Measurements from ENCODE around the gene FBXL7. TPM values are rescaled to one million over a fixed set of nuclear protein-coding genes. Genes with fewer than 3 reads are reported as not detected.

FBXL7 gene
- total RNA-seq, 1 donor from 2014 or later: not detected

- intact Hi-C loops (cut with micrococcal nuclease): no loop called here
- Mint-ChIP-seq H3K9me3 (peaks cover 4% of the 10 kb centered on the region), H3K4me3 (ENCODE audit: low read depth) (no peak overlapping the region), H3K27ac (no peak overlapping the region), H3K4me1 (ENCODE audit: low read depth) (no peaks in the 10 kb centered on the region), H3K27me3 (ENCODE audit: low read depth) (no peaks in the 10 kb centered on the region), H3K36me3 (ENCODE audit: low read depth) (no peaks in the 10 kb centered on the region)
- DNase-seq (ENCODE audit: low spot score): no peak
Measured at GRCh38 chr5:15483351-15484097, 16.5 kb upstream of the FBXL7 start.

- no peak overlapping the region for H3K4me3 Mint-ChIP-seq (ENCODE audit: low read depth)
- no peak for DNase-seq (ENCODE audit: low spot score)
- H3K36me3 Mint-ChIP-seq (ENCODE audit: low read depth): no peaks in the 10 kb centered on the region
- H3K27ac Mint-ChIP-seq: no peak overlapping the region
- no peaks in the 10 kb centered on the region for H3K27me3 Mint-ChIP-seq (ENCODE audit: low read depth)
- peaks cover 10% of the 10 kb centered on the region for H3K9me3 Mint-ChIP-seq
- intact Hi-C loops (cut with micrococcal nuclease): no loop called here
- no peaks in the 10 kb centered on the region for H3K4me1 Mint-ChIP-seq (ENCODE audit: low read depth)
Measured at GRCh38 chr5:15487228-15487627, 12.8 kb upstream of the FBXL7 start.

GRCh38 chr5:15489571-15490235 is 10.3 kb upstream of the FBXL7 start:
- Mint-ChIP-seq H3K9me3 (peaks cover 13% of the 10 kb centered on the region), H3K27ac (no peak overlapping the region)
- no peak for DNase-seq (ENCODE audit: low spot score)

GRCh38 chr5:15492545-15492944 is 7.4 kb upstream of the FBXL7 start:
- intact Hi-C loops (cut with micrococcal nuclease): no loop called here
- no peak for DNase-seq (ENCODE audit: low spot score)
- Mint-ChIP-seq H3K9me3 (peaks cover 13% of the 10 kb centered on the region), H3K4me1 (ENCODE audit: low read depth) (no peaks in the 10 kb centered on the region), H3K27me3 (ENCODE audit: low read depth) (no peaks in the 10 kb centered on the region), H3K27ac (no peak overlapping the region), H3K36me3 (ENCODE audit: low read depth) (no peaks in the 10 kb centered on the region), H3K4me3 (ENCODE audit: low read depth) (no peak overlapping the region)

More at GRCh38 chr5:15489571-15490235, 10.3 kb upstream of the FBXL7 start:
- Mint-ChIP-seq H3K27me3 (ENCODE audit: low read depth) (no peaks in the 10 kb centered on the region), H3K4me3 (ENCODE audit: low read depth) (no peak overlapping the region), H3K4me1 (ENCODE audit: low read depth) (no peaks in the 10 kb centered on the region), H3K36me3 (ENCODE audit: low read depth) (no peaks in the 10 kb centered on the region)
- intact Hi-C loops (cut with micrococcal nuclease): no loop called here

- no peak overlapping the region for H3K27ac Mint-ChIP-seq
- no peaks in the 10 kb centered on the region for H3K36me3 Mint-ChIP-seq (ENCODE audit: low read depth)
- intact Hi-C loops (cut with micrococcal nuclease): no loop called here
- peaks cover 13% of the 10 kb centered on the region for H3K9me3 Mint-ChIP-seq
- H3K4me1 Mint-ChIP-seq (ENCODE audit: low read depth): no peaks in the 10 kb centered on the region
- H3K4me3 Mint-ChIP-seq (ENCODE audit: low read depth): no peak overlapping the region
- H3K27me3 Mint-ChIP-seq (ENCODE audit: low read depth): peaks cover 7% of the 10 kb centered on the region
- DNase-seq (ENCODE audit: low spot score): no peak
Measured at GRCh38 chr5:15493501-15493900, 6.5 kb upstream of the FBXL7 start.

- no peak overlapping the region for H3K27ac Mint-ChIP-seq
- no peaks in the 10 kb centered on the region for H3K4me1 Mint-ChIP-seq (ENCODE audit: low read depth)
- DNase-seq (ENCODE audit: low spot score): no peak
- H3K9me3 Mint-ChIP-seq: peaks cover 13% of the 10 kb centered on the region
- no peaks in the 10 kb centered on the region for H3K36me3 Mint-ChIP-seq (ENCODE audit: low read depth)
- H3K27me3 Mint-ChIP-seq (ENCODE audit: low read depth): peaks cover 16% of the 10 kb centered on the region
- intact Hi-C loops (cut with micrococcal nuclease): no loop called here
- H3K4me3 Mint-ChIP-seq (ENCODE audit: low read depth): no peak overlapping the region
Measured at GRCh38 chr5:15495026-15495425, 5.0 kb upstream of the FBXL7 start.

GRCh38 chr5:15496886-15497285 is 3.1 kb upstream of the FBXL7 start:
- no peaks in the 10 kb centered on the region for H3K36me3 Mint-ChIP-seq (ENCODE audit: low read depth)
- peaks cover 27% of the 10 kb centered on the region for H3K27me3 Mint-ChIP-seq (ENCODE audit: low read depth)
- no peak for DNase-seq (ENCODE audit: low spot score)
- peaks cover 5% of the 10 kb centered on the region for H3K9me3 Mint-ChIP-seq
- H3K4me3 Mint-ChIP-seq (ENCODE audit: low read depth): no peak overlapping the region
- intact Hi-C loops (cut with micrococcal nuclease): no loop called here
- H3K4me1 Mint-ChIP-seq (ENCODE audit: low read depth): no peaks in the 10 kb centered on the region
- no peak overlapping the region for H3K27ac Mint-ChIP-seq

GRCh38 chr5:15500325-15501001 is 483 bp downstream of the FBXL7 start:
- no peaks in the 10 kb centered on the region for H3K4me1 Mint-ChIP-seq (ENCODE audit: low read depth)
- peaks cover 27% of the 10 kb centered on the region for H3K27me3 Mint-ChIP-seq (ENCODE audit: low read depth)
- H3K4me3 Mint-ChIP-seq (ENCODE audit: low read depth): no peak overlapping the region
- no peaks in the 10 kb centered on the region for H3K36me3 Mint-ChIP-seq (ENCODE audit: low read depth)
- peaks cover 4% of the 10 kb centered on the region for H3K9me3 Mint-ChIP-seq
- intact Hi-C loops (cut with micrococcal nuclease): no loop called here
- H3K27ac Mint-ChIP-seq: no peak overlapping the region
- no peak for DNase-seq (ENCODE audit: low spot score)

- Mint-ChIP-seq H3K27me3 (ENCODE audit: low read depth) (peaks cover 27% of the 10 kb centered on the region), H3K27ac (no peak overlapping the region), H3K36me3 (ENCODE audit: low read depth) (no peaks in the 10 kb centered on the region), H3K9me3 (peaks cover 5% of the 10 kb centered on the region), H3K4me1 (ENCODE audit: low read depth) (no peaks in the 10 kb centered on the region), H3K4me3 (ENCODE audit: low read depth) (no peak overlapping the region)
- no peak for DNase-seq (ENCODE audit: low spot score)
- intact Hi-C loops (cut with micrococcal nuclease): no loop called here
Measured at GRCh38 chr5:15501091-15501791, 1.3 kb downstream of the FBXL7 start.

GRCh38 chr5:15502208-15502607 is 2.2 kb downstream of the FBXL7 start:
- DNase-seq (ENCODE audit: low spot score): no peak
- no peaks in the 10 kb centered on the region for H3K36me3 Mint-ChIP-seq (ENCODE audit: low read depth)
- H3K4me3 Mint-ChIP-seq (ENCODE audit: low read depth): no peak overlapping the region
- H3K9me3 Mint-ChIP-seq: peaks cover 5% of the 10 kb centered on the region
- H3K27ac Mint-ChIP-seq: no peak overlapping the region
- peaks cover 27% of the 10 kb centered on the region for H3K27me3 Mint-ChIP-seq (ENCODE audit: low read depth)
- intact Hi-C loops (cut with micrococcal nuclease): no loop called here
- H3K4me1 Mint-ChIP-seq (ENCODE audit: low read depth): no peaks in the 10 kb centered on the region

- Mint-ChIP-seq H3K36me3 (ENCODE audit: low read depth) (no peaks in the 10 kb centered on the region), H3K27me3 (ENCODE audit: low read depth) (peaks cover 7% of the 10 kb centered on the region), H3K9me3 (peaks cover 5% of the 10 kb centered on the region), H3K4me3 (ENCODE audit: low read depth) (no peak overlapping the region), H3K4me1 (ENCODE audit: low read depth) (no peaks in the 10 kb centered on the region), H3K27ac (no peak overlapping the region)
- intact Hi-C loops (cut with micrococcal nuclease): no loop called here
- no peak for DNase-seq (ENCODE audit: low spot score)
Measured at GRCh38 chr5:15506146-15506545, 6.2 kb downstream of the FBXL7 start.

GRCh38 chr5:15506897-15507296 is 6.9 kb downstream of the FBXL7 start:
- Mint-ChIP-seq H3K27ac (no peak overlapping the region), H3K27me3 (ENCODE audit: low read depth) (no peaks in the 10 kb centered on the region), H3K4me3 (ENCODE audit: low read depth) (no peak overlapping the region), H3K4me1 (ENCODE audit: low read depth) (no peaks in the 10 kb centered on the region), H3K36me3 (ENCODE audit: low read depth) (no peaks in the 10 kb centered on the region), H3K9me3 (peaks cover 5% of the 10 kb centered on the region)
- intact Hi-C loops (cut with micrococcal nuclease): no loop called here
- DNase-seq (ENCODE audit: low spot score): no peak
